ENCODE measurements around the gene PTPRT.

- TF ChIP-seq RFX5 (IDR thresholded peaks at IDR 0.05; ENCODE audit: low read depth, low read length) (no peak), MXI1 (IDR thresholded peaks at IDR 0.05; ENCODE audit: low read depth, low read length) (no peak)
Observed at GRCh38 chr20:42979720-42980119, 210.0 kb downstream of the PTPRT start.
